SK-N-SH treated with all-trans-retinoic acid at 6 μM for 48 hours (cell line): ENCODE results near the gene BOD1.

Experiments
- ZFP3 ChIP-seq: fragments of 250-450 bp; sonication (Bioruptor Pico); IDR thresholded peaks from 2 replicates; pipeline ENCODE4 v1.5.0; 2020; ENCODE audit warnings: mild to moderate bottlenecking, moderate library complexity
- ZNF565 ChIP-seq: fragments of 450-650 bp; formaldehyde crosslinking; conservative IDR thresholded peaks from 2 replicates; pipeline ENCODE4 v1.5.0; 2020; ENCODE audit warnings: low read depth, mild to moderate bottlenecking, moderate library complexity
- TF ChIP-seq, protein P1 (sequence below): fragments of 250-450 bp; sonication (Bioruptor Pico); IDR thresholded peaks from 2 replicates; pipeline ENCODE4 v1.5.0; 2020; ENCODE audit warnings: mild to moderate bottlenecking, moderate library complexity
- TF ChIP-seq, protein P2 (sequence below): fragments of 250-450 bp; sonication (Bioruptor Pico); IDR thresholded peaks from 2 replicates; pipeline ENCODE4 v1.5.1; 2020; ENCODE audit warnings: low read depth, mild to moderate bottlenecking, moderate library complexity
- TF ChIP-seq, protein P3 (sequence below): fragments of 250-450 bp; sonication (Bioruptor Pico); IDR thresholded peaks from 2 replicates; pipeline ENCODE4 v1.8.0; 2021; ENCODE audit warnings: low read depth, mild to moderate bottlenecking, moderate library complexity, borderline replicate concordance

DNA sequence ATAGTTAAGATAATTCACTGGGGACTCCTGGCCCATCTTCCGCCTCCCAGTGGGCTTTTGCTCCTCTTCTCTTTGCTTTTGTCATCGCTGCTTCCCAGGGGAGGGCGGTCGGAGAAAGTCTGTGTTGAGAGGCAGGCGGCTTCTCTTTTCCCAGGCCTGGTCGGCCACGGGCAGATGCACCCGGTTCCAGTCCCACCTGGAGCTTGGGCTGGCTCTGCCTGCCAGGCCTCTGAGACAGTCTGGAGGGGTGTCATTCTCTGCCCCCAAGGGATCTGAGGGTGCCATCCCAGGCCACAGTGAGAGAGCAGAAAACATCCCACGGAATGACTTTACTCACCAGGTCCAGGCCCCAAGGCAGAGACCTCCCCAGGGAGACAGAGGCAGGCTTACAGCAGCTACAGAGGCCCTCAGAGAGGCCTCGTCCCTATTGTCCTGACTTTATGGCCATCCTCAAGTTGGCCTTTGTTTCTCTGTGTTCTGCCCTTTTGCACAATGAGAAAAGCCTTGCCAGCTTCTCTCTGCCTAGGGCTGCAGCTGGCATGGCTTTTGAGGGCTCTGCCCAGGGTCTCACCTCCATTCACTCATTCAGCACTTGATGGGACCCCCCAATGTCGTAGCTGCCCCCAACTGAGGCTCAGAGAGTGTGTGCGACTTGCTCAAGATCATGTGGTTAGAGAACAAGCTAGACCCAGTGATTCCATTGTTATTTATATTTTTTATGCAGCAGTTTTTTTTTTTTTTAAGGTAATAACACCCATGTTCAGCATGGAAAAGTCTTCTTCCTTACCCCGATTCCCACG is 44.2 kb upstream of the BOD1 start:
- TF ChIP-seq, protein P1, sequence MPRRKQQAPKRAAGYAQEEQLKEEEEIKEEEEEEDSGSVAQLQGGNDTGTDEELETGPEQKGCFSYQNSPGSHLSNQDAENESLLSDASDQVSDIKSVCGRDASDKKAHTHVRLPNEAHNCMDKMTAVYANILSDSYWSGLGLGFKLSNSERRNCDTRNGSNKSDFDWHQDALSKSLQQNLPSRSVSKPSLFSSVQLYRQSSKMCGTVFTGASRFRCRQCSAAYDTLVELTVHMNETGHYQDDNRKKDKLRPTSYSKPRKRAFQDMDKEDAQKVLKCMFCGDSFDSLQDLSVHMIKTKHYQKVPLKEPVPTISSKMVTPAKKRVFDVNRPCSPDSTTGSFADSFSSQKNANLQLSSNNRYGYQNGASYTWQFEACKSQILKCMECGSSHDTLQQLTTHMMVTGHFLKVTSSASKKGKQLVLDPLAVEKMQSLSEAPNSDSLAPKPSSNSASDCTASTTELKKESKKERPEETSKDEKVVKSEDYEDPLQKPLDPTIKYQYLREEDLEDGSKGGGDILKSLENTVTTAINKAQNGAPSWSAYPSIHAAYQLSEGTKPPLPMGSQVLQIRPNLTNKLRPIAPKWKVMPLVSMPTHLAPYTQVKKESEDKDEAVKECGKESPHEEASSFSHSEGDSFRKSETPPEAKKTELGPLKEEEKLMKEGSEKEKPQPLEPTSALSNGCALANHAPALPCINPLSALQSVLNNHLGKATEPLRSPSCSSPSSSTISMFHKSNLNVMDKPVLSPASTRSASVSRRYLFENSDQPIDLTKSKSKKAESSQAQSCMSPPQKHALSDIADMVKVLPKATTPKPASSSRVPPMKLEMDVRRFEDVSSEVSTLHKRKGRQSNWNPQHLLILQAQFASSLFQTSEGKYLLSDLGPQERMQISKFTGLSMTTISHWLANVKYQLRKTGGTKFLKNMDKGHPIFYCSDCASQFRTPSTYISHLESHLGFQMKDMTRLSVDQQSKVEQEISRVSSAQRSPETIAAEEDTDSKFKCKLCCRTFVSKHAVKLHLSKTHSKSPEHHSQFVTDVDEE (CRISPR knock-in tag): no peak
- no peak for TF ChIP-seq ZFP3 (CRISPR knock-in tag)
- TF ChIP-seq, protein P2, sequence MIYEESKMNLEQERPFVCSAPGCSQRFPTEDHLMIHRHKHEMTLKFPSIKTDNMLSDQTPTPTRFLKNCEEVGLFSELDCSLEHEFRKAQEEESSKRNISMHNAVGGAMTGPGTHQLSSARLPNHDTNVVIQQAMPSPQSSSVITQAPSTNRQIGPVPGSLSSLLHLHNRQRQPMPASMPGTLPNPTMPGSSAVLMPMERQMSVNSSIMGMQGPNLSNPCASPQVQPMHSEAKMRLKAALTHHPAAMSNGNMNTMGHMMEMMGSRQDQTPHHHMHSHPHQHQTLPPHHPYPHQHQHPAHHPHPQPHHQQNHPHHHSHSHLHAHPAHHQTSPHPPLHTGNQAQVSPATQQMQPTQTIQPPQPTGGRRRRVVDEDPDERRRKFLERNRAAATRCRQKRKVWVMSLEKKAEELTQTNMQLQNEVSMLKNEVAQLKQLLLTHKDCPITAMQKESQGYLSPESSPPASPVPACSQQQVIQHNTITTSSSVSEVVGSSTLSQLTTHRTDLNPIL (CRISPR knock-in tag): no peak
- TF ChIP-seq, protein P3, sequence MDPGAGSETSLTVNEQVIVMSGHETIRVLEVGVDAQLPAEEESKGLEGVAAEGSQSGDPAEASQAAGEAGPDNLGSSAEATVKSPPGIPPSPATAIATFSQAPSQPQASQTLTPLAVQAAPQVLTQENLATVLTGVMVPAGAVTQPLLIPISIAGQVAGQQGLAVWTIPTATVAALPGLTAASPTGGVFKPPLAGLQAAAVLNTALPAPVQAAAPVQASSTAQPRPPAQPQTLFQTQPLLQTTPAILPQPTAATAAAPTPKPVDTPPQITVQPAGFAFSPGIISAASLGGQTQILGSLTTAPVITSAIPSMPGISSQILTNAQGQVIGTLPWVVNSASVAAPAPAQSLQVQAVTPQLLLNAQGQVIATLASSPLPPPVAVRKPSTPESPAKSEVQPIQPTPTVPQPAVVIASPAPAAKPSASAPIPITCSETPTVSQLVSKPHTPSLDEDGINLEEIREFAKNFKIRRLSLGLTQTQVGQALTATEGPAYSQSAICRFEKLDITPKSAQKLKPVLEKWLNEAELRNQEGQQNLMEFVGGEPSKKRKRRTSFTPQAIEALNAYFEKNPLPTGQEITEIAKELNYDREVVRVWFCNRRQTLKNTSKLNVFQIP (CRISPR knock-in tag): no peak
- TF ChIP-seq ZNF565 (CRISPR knock-in tag): no peak
